Fibroblast of skin of scalp (primary cell): Measurements from ENCODE around the gene NOP10.
"Not testable (repeated sequence)": the region's sequence is repeated elsewhere in the genome, so short reads cannot be mapped to it uniquely, and the experiment has no call there.

ENCODE experiments used
- DNase-seq: peaks from one replicate; pipeline ENCODE4 v3.0.0-alpha.2; 2013

The NOP10 gene

DNA sequence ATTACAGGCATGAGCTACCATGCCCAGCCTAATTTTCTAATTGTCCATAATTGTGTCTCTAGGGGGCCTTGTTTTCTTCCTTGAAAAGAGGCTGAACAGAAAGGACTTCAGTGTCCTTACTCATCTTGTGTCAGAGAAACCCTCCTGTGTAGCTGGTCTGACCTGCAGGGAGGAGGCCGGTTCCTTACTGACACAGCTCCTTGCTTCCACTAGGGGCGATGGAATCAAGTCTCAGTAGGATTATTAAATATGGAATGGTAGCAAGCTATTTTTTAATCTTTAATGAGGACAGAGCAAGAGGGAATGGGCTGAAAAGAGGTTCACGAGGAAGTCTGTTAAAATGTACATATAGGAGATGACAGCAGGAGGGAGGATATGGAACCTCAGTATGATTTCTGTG is 15.4 kb upstream of the NOP10 start:
- DNase-seq, result no peak

DNA sequence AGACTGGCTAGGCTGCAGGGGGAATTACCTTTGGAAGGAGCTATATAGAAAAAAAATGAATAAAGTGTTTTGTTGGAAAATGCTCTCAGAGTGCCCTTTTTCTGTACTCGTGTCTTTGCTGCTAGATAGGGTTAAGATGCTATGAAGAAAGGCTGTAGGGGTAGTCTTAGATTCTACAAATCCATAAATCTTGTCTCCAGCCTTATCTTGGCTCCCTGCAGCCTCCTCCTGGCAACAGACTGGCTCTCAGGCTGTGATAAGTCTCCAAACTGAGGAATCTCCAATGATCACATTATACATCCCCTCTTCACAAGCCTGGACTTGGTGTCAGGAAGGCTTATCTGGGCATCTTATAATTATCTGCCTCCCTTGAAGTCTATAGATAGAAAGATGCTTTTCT is 14.7 kb upstream of the NOP10 start:
- no peak for DNase-seq

DNA sequence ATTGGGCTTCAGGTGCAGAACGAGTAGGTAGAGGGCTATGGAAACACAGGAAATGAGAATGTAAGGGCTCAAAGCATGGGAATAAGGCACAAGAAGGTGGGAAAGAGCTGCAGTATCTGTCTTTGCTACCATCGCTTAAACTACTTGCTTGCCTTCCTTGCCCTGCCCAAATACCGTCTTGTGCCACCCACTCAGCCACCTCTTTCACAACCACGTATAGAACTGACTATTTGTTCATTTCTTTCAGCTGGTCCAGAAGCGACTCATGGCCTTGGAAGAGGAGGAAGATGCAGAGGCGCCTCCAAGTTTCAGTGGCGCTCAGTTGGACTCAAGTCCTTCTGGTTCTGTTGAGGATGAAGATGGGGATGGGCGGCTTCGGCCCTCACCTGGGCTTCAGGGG is 12.3 kb upstream of the NOP10 start:
- no peak for DNase-seq

DNA sequence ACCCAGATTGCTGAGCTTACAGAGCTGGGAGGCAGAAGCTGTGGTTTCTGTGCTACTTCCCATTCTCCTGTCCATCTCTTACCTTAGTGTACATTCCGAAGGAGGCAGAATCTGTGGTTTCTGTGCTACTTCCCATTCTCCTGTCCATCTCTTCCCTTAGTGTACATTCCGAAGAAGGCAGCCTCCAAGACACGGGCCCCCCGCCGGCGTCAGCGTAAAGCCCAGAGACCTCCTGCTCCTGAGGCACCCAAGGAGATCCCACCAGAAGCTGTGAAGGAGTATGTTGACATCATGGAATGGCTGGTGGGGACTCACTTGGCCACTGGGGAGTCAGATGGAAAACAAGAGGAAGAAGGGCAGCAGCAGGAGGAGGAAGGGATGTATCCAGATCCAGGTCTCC is 11.3 kb upstream of the NOP10 start:
- DNase-seq, result no peak

DNA sequence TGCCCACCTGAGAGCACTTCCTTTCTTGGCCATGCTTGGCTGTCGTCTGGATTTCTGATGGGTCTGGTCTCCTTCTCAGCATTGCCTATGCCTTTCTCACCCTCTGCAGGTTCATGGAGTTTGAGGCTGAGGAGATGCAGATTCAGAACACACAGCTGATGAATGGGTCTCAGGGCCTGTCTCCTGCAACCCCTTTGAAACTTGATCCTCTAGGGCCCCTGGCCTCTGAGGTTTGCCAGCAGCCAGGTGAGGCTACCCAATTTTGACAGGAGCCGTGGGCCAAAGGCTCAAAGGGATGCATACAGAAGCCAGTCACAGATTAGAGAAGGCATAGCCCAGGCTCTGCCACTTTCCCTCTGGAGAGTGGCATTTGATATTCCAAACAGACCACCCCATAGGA is 10.7 kb upstream of the NOP10 start:
- DNase-seq, result no peak

DNA sequence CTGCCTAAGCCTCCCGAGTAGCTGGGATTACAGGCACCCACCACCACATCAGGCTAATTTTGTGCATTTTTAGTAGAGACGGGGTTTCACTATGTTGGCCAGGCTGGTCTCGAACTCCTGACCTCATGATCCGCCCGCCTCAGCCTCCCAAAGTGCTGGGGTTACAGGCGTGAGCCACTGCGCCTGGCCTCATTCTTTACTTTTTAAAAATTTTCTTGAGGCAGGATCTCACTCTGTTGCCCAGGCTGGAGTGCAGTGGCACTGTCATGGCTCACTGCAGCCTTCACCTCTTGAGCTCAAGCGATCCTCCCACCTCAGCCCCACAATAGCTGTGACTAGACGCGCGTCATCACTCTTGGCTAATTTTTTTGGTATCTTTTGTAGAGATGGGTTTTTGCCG is 10.1 kb upstream of the NOP10 start:
- DNase-seq, result not testable (repeated sequence)

DNA sequence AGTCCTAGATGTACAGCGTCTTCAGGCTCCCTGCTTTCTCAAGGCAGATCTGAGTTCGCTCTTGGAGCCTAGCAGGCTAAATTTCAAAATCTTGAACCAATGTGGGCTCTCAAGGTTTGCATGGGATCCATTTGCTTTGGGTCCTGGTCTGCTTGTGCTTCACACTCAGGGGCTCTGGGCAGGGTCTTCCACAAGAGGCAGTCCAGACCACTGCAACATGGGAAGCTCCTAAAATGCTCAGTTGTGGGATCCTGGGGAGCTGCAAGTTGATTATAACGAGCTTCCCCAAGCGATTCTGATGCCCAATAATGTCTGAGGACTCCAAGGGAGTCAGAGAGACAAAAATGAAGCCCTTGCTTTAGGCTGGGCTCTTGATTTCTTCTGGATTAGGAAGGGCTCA is 6.8 kb upstream of the NOP10 start:
- no peak for DNase-seq

DNA sequence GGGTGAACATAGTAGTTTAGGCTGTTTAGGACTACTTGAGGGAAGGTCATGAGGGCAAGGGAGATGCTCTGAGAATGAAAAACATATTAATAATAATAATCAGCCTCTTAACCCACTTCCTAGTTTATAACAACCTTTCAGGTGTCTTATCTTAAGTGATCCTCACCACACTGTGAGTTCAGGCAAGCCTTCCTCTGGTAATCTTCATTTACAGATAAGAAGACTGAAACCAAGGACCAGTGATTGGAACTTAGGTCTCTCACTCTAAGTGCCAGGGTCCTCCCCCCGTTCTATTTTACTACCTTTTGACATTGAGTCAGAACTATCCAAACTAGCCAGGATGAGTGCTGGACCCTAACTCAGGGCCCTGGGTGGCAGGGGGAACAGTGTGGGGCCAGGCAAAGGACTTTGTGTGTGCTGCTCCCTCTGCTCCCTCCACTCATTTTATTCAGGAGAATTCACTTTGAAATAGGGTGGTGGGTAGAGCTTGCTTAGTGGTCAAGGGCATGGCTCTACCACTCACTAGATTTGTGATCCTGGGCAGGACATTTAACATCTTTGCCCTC is 5.9 kb upstream of the NOP10 start:
- DNase-seq, result no peak

DNA sequence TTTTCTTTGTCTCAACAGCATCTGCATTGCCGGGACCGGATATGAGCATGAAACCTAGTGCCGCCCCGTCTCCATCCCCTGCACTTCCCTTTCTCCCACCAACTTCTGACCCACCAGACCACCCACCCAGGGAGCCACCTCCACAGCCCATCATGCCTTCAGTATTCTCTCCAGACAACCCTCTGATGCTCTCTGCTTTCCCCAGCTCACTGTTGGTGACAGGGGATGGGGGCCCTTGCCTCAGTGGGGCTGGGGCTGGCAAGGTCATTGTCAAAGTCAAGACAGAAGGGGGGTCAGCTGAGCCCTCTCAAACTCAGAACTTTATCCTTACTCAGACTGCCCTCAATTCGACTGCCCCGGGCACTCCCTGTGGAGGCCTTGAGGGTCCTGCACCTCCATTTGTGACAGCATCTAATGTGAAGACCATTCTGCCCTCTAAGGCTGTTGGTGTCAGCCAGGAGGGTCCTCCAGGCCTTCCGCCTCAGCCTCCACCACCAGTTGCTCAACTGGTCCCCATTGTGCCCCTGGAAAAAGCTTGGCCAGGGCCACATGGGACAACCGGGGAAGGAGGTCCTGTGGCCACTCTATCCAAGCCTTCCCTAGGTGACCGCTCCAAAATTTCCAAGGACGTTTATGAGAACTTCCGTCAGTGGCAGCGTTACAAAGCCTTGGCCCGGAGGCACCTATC is 5.2 kb upstream of the NOP10 start:
- no peak for DNase-seq

DNA sequence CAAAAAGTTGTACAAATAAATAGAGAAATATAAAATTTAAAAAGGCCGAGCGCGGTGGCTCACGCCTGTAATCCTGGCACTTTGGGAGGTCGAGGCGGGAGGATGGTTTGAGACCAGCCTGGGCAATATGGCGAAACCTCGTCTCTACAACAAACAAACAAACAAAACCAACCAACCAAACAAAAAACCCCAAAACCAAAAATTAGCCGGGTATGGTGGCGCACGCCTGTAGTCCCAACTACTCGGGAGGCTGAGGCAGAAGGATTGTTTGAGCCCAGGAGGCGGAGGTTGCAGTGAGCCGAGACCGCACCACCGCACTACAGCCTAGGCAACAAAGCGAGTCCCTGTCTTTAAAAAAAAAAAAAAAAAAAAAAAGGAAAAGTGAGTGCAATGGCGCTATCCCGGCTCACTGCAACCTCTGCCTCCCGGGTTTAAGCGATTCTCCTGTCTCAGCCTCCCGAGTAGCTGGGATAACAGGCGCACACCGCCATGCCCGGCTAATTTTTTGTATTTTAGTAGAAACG is 661 bp downstream of the NOP10 start:
- DNase-seq, result not testable (repeated sequence)

DNA sequence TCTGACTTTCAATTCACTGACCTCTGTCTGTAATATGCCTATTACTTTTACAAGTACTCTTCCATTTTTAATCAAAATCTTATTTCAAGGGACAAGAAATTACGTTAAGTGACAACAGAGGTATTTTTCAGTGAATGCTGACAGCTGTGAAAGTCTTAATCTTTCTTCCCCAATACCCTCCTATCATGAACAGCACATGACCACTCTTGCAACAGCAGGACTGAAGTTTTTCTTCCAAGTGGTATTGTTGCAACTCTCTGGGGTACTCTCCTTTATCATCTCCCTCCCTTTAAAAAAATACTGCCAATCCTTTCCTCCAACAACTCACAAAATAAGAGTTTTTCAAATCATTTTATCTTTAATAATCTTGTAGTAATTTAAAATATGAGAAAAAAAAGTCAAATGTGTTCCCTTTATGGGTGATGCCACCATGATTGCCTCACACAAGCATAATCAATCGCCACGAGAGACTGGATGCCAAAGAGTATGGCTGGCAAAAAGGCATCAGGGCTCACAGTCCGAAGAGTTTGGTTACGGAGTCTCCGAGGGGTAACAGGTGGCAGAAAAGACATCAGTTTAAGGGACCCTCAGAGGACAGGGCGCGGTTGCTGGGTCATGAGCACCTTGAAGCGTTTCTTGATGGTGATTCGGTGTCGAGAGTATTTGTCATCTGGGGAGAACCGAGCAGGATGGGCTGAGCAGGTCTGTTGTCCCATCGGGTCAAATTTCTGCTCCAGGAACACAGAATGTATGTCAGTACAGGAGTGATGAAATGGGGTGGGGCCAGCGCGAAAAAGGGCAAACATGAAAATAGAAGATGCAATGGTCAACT is 1.3 kb downstream of the NOP10 start:
- no peak for DNase-seq

DNA sequence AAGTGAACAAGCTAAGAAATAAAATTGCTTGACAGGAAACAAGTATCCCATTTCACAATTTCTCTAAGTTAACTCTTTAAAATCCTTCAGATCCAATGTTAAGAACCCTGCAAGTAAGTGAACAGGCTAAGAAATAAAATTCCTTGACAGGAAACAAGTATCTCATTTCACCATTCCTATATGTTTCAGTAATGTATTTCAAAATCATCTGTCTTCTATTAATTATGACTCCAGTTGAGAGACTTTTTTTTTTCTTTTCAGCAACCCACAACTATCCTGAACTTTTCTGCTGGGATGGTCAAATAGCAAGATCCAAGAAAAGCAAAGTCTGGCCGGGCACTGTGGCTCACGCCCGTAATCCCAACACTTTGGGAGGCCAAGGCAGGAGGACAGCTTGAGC is 3.0 kb downstream of the NOP10 start:
- peak; percentile 58 for DNase-seq

DNA sequence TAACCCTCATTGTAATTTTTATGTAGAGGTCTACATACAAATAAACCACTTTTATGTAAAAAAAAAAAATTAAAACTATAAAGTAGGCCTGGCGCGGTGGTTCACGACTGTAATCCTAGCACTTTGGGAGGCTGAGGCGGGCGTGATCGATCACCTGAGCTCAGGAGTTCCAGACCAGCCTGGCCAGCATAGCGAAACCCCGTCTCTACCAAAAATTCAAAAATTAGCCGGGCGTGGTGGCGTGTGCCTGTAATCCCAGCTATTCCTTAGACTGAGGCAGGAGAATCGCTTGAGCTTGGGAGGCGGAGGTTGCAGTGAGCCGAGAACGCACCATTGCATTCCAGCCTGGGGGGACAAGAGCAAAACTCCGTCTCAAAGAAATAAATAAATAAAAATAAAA is 4.6 kb downstream of the NOP10 start:
- DNase-seq, result no peak

DNA sequence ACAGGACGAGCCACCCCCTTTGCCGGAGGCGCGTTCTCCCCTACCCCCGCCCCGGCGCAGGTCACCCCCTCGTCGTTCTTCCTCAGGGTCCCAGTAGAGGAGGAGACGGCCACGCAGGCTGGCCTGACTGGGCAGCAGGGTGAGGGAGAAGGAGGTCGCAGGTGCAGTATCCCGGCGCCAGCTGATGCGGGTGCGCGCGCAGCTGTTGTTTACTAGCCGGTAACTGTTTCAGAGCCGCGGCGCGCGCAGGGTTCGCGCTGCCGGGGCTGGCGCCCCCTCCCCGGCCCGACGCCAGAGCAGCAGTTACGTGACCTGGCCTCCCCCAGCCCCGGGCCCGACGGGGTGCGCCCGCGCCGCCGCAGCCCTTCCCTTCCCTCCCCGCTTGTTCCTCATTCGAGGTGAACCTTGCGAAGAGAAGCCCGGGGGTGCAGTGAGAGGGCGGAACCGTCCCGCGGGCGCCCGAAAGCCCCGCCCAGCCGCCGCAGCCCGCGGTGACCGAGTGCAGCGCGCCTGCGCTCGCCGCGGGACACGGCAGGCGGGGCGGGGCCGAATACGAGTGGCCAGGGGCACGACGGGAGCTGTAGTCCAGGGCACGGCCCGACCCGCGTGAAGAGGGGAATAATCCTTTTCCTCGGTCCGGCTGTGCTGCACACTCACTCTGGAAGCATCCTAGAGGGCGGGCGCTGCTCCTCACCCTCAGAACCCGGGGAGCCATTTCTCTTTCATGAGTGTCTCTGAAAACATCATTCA is 5.2 kb downstream of the NOP10 start, which contains the start of gene SLC12A6:
TSS of gene SLC12A6 (minus strand) at position 225 of the 750 bp plus-strand sequence. CDS start 1,101 bp downstream, outside the sequence.
- DNase-seq, result peak; percentile 95

DNA sequence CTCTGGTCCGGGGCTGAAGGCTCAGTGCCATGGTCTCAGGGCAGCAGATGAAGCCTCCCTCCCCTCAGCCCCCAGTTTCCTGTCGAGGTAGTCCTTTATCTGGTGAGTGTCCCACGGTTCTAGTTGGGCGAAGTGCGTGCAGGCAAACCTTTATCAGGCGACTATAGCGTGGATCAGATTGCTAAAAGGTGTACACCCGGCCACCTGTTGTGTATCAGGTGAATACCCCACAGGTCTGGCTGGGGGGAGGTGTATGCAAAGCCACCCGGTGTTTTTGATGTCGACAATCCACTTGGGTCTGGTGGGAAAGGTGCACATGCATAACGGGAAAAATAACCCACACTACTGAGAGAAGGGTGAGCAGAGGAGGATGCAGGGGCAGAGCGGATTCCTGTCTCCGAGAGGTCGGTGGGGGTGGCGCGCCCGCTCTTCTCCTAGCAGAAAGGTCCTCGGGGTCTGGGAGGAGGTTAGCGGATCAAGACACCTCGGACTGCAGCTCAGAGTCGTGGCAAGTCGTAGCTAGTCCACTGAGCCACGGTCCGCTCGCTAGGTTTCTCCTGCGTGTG is 5.9 kb downstream of the NOP10 start:
- no peak for DNase-seq

DNA sequence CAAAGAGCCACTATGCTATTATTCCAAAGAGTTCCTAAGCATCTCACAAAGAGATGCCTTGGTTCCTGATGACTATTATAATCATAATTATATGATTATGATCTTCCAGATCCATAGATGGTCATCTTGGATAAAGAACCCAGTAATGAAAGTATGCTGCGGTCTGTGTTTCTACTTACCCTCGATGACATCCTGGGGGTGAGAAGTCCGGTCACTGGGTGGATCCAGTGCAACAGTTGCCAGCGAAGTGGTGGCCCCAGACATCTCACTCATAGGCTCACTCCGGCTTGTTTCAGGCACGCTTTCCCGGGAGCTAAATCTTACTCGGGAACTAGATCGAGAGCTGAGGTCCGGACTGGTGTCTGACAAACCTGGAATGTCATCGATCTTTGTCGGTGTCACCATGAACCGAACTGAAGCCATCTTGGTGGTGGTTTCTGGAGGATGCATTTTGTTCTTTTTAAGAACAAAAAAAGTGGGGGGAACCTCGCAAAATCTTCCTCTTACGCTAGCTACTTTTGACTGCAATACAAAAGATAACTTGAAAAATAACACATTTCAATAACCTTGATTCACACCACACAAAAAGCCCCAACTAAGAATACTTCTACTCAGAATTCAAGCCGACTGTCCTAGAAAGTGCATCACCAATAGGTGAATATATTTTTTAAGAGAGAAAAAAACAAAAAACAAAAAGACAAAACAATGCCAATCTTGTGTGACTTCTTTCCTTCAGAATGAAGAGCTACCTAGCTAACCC is 6.5 kb downstream of the NOP10 start:
- DNase-seq, result no peak

DNA sequence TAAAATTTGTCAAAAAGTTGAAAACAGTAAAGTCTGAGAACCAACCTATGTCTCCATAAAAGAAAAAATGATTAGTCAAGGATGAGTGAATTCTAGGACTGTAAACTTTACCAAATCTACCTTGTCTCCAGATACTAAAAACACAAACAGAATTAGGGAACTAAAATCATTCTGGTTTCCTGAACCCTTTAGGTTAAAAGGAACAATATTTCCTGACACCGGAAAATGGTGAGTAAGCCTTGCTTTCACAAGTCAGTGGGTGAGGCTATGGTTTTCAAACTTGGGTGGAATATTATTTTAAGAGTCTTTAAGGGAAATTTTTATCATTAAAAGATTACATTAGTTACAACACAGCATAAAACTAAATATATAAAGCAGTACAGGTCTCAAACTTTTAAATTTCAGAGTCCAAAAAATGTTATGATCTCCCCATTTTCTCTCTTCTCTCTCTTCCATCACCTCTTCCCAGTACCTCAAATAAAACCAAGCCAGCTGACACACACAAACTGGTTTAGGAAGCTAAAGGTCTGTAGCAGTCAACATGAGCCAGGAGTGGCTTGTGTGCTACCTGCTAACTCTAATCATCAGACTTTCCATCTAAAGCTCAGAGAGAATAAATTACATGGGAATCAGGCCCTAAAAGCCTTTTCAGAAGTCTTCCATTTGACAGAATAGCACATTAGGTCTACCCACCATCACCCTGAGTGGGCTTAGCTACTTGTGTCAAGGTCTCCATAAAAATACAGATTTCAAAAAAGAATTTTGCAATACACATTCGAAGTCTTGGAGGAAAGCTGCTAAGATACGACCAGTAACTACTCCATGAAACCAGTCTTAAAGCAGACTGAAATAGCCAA is 7.5 kb downstream of the NOP10 start:
- DNase-seq, result no peak

DNA sequence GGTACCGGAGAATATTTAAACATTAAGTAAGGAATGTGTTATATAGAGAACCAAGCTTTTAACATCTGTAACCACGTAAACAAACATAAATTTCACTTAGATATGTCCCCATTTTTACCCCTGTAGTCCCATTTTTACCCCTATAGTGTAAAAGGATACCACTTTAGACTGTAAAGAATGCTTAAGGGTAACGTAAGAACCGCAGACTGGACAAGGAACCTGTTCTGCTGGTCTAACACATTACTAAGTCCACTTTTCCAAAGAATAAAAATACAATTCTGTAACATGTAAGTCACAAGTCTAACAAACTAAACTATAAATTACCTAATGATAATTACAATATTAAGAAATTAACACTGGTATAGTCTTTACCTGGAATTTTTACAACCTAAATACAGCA is 8.3 kb downstream of the NOP10 start:
- no peak for DNase-seq

DNA sequence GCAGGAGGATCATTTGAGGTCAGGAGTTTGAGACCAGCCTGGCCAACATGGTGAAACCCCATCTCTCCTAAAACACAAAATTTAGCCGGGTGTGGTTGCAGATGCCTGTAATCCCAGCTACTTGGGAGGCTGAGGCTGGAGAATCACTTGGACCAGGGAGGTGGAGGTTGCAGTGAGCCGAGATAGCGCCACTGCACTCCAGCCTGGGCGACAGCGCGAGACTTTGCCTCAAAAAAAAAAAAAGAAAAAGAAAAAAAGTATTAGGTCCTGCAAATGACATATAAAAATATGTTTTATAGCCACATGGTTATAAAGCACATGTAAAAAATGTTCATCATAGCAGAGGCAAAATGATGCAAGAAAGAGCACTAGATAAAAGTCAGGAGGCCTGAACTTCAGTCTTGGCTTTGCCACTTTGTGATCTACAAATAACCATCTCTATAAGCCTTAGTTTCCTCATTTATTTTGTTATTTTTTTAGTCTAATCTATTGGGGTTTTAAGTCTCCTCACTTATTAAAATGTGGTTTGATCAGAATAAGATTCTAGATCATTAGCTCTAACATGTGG is 10.3 kb downstream of the NOP10 start:
- DNase-seq, result no peak

DNA sequence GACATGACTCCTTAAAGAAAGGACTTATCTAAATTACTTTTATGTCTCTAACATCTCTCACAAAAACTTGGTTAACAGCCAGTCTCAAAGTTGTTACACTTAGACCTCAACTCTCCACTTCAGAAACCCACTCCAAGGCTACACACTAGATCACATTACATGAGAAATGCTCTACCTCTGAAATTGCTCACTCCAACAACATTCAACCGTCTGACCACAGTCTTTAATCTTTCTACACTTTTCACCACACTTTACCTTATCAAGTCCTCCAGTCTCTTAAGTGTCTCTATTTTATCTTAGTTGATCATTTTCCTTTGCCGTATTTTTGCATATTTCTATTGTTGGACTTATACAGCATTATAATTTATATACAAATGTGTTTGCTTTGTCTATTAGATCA is 11.1 kb downstream of the NOP10 start:
- no peak for DNase-seq
